ENCODE results near the gene IGSF3. TPM values are rescaled to one million over a fixed set of nuclear protein-coding genes. Genes with fewer than 3 reads are reported as not detected.
A peak's percentile ranks its signal among the peaks of the same experiment; 100 is the strongest.

IGSF3 gene
- 91.6 TPM for polyA plus RNA-seq (2012; ENCODE audit: insufficient read depth, insufficient read length, low read depth)

GRCh38 chr1:116667575-116668105, at the start of gene IGSF3:
Gene IGSF3, minus strand, starts transcription at chr1:116667733. Its CDS starts 1,407 bp downstream, at chr1:116666326.
- H3K9me3 ChIP-seq = no peaks in the 10 kb centered on the region
- no peaks in the 10 kb centered on the region for H3K36me3 ChIP-seq
- H3K4me1 ChIP-seq = no peaks in the 10 kb centered on the region; the same call in 1 of the 2 replicates
- no peaks in the 10 kb centered on the region for H3K27me3 ChIP-seq
- peak within 1 kb of the TSS; percentile 93 for H3K4me3 ChIP-seq (ENCODE audit: low read depth, low read length)
- no peak for TF ChIP-seq CTCF (IDR thresholded peaks at IDR 0.05; ENCODE audit: low read depth, low read length)
- peak; percentile 91 for DNase-seq

GRCh38 chr1:116717318-116717717, 49.8 kb upstream of the IGSF3 start:
- DNase-seq = no peak
- Histone ChIP-seq H3K9me3 (no peaks in the 10 kb centered on the region), H3K4me3 (ENCODE audit: low read depth, low read length) (no peak overlapping the region), H3K27me3 (no peaks in the 10 kb centered on the region), H3K36me3 (no peaks in the 10 kb centered on the region), H3K4me1 (no peaks in the 10 kb centered on the region)
- TF ChIP-seq CTCF (IDR thresholded peaks at IDR 0.05; ENCODE audit: low read depth, low read length) = no peak

GRCh38 chr1:116716391-116716790, 48.9 kb upstream of the IGSF3 start:
- DNase-seq = no peak
- no peak for TF ChIP-seq CTCF (IDR thresholded peaks at IDR 0.05; ENCODE audit: low read depth, low read length)
- Histone ChIP-seq H3K4me3 (ENCODE audit: low read depth, low read length) (no peak overlapping the region), H3K9me3 (no peaks in the 10 kb centered on the region), H3K27me3 (no peaks in the 10 kb centered on the region), H3K4me1 (peaks cover 2% of the 10 kb centered on the region; the same call in 1 of the 2 replicates), H3K36me3 (no peaks in the 10 kb centered on the region)

GRCh38 chr1:116713474-116713873, 45.9 kb upstream of the IGSF3 start:
- H3K27me3 ChIP-seq = no peaks in the 10 kb centered on the region
- H3K36me3 ChIP-seq = no peaks in the 10 kb centered on the region
- DNase-seq = no peak
- H3K9me3 ChIP-seq = no peaks in the 10 kb centered on the region
- peaks cover 17% of the 10 kb centered on the region for H3K4me1 ChIP-seq
- no peak overlapping the region for H3K4me3 ChIP-seq (ENCODE audit: low read depth, low read length)
- TF ChIP-seq CTCF (IDR thresholded peaks at IDR 0.05; ENCODE audit: low read depth, low read length) = no peak

GRCh38 chr1:116712510-116712909, 45.0 kb upstream of the IGSF3 start:
- H3K4me3 ChIP-seq (ENCODE audit: low read depth, low read length) = no peak overlapping the region
- no peaks in the 10 kb centered on the region for H3K9me3 ChIP-seq
- TF ChIP-seq CTCF (IDR thresholded peaks at IDR 0.05; ENCODE audit: low read depth, low read length) = no peak
- no peaks in the 10 kb centered on the region for H3K36me3 ChIP-seq
- no peak for DNase-seq
- no peaks in the 10 kb centered on the region for H3K27me3 ChIP-seq
- peaks cover 19% of the 10 kb centered on the region for H3K4me1 ChIP-seq

- H3K4me3 ChIP-seq (ENCODE audit: low read depth, low read length) = no peak overlapping the region
- no peaks in the 10 kb centered on the region for H3K27me3 ChIP-seq
- TF ChIP-seq CTCF (IDR thresholded peaks at IDR 0.05; ENCODE audit: low read depth, low read length) = no peak
- peak; percentile 60 for DNase-seq
- H3K9me3 ChIP-seq = no peaks in the 10 kb centered on the region
- H3K36me3 ChIP-seq = no peaks in the 10 kb centered on the region
- peaks cover 19% of the 10 kb centered on the region for H3K4me1 ChIP-seq
Measured at GRCh38 chr1:116711263-116711840, 43.8 kb upstream of the IGSF3 start.
